Measurements from ENCODE around the gene RGS7.
"Not testable (repeated sequence)": the region's sequence is repeated elsewhere in the genome, so short reads cannot be mapped to it uniquely, and the experiment has no call there.

DNA sequence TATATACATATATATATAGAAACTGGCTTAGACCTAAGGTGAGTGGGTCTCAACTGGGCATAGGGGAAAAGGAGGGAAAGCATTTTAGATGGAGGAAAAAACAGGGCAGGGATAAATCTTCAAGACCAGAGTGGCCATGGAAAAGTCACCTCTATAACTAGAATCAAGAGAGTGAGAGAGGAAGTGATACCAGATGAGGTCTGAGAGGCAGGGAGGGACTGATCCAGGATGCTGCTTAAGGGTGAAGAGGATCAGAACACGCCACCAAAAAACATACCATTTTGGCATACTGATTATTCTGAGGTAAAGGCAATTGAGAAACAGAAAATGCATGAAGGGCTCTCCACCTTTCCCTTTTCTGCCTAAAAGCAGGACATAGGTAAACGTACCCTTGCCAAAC lies 268.9 kb downstream of the RGS7 start:
- TF ChIP-seq POLR2A (IDR thresholded peaks at IDR 0.05); CTCF (IDR thresholded peaks at IDR 0.05 in 4 of 5, conservative IDR thresholded peaks at IDR 0.05 in 1 of 5): not testable (repeated sequence)
